NCI-H2196 (cell line): ENCODE results near the gene TRAFD1.
"Not testable (repeated sequence)": the region's sequence is repeated elsewhere in the genome, so short reads cannot be mapped to it uniquely, and the experiment has no call there.

Experiments
- DNase-seq: peaks from one replicate; lab custom pipeline; 2025; ENCODE audit not compliant: unreplicated experiment; lab: John Stamatoyannopoulos, UW

Gene TRAFD1

GRCh38 chr12:112125250-112125999, at the start of gene TRAFD1:
TSS of gene TRAFD1 (plus strand) at chr12:112125560. CDS start at chr12:112130523, 4,963 bp downstream.
- peak; percentile 96 for DNase-seq

- no peak for DNase-seq
Observed at GRCh38 chr12:112087055-112087850, 38.1 kb upstream of the TRAFD1 start.

GRCh38 chr12:112087851-112088250, 37.5 kb upstream of the TRAFD1 start:
- no peak for DNase-seq

- no peak for DNase-seq
Observed at GRCh38 chr12:112091563-112091962, 33.8 kb upstream of the TRAFD1 start.

- DNase-seq: no peak
Observed at GRCh38 chr12:112096070-112096469, 29.3 kb upstream of the TRAFD1 start.

- DNase-seq: no peak
Observed at GRCh38 chr12:112096667-112097066, 28.7 kb upstream of the TRAFD1 start.

GRCh38 chr12:112097641-112098040, 27.7 kb upstream of the TRAFD1 start:
- DNase-seq: no peak

- DNase-seq: not testable (repeated sequence)
Observed at GRCh38 chr12:112100500-112100899, 24.9 kb upstream of the TRAFD1 start.

- DNase-seq: no peak
Observed at GRCh38 chr12:112102127-112102526, 23.2 kb upstream of the TRAFD1 start.

GRCh38 chr12:112102746-112103145, 22.6 kb upstream of the TRAFD1 start:
- not testable (repeated sequence) for DNase-seq

- no peak for DNase-seq
Observed at GRCh38 chr12:112103758-112104503, 21.4 kb upstream of the TRAFD1 start.

GRCh38 chr12:112105891-112106290, 19.5 kb upstream of the TRAFD1 start:
- no peak for DNase-seq

GRCh38 chr12:112107306-112108201, 17.8 kb upstream of the TRAFD1 start:
- no peak for DNase-seq

- peak; percentile 86 for DNase-seq
Observed at GRCh38 chr12:112108202-112109079, 16.9 kb upstream of the TRAFD1 start, which contains the start of gene NAA25. TSS of gene NAA25 (minus strand) at chr12:112108783. CDS start at chr12:112108773, 10 bp downstream.

GRCh38 chr12:112110787-112111662, 14.3 kb upstream of the TRAFD1 start:
- not testable (repeated sequence) for DNase-seq

GRCh38 chr12:112111931-112112330, 13.4 kb upstream of the TRAFD1 start:
- no peak for DNase-seq

- peak; percentile 45 for DNase-seq
Observed at GRCh38 chr12:112112409-112113133, 12.8 kb upstream of the TRAFD1 start.
